ENCODE results near the gene FHAD1.

The FHAD1 gene

GRCh38 chr1:15218287-15219279, 28.4 kb upstream of the FHAD1 start:
- DNase-seq (ENCODE audit: low spot score) = no peak

GRCh38 chr1:15219280-15220023, 27.6 kb upstream of the FHAD1 start:
- no peak for DNase-seq (ENCODE audit: low spot score)

GRCh38 chr1:15220024-15220392, 27.0 kb upstream of the FHAD1 start:
- no peak for DNase-seq (ENCODE audit: low spot score)

- DNase-seq (ENCODE audit: low spot score) = no peak
Measured at GRCh38 chr1:15220825-15221431, 26.1 kb upstream of the FHAD1 start.

- no peak for DNase-seq (ENCODE audit: low spot score)
Measured at GRCh38 chr1:15222653-15223303, 24.2 kb upstream of the FHAD1 start.

- no peak for DNase-seq (ENCODE audit: low spot score)
Measured at GRCh38 chr1:15224259-15224869, 22.7 kb upstream of the FHAD1 start.

GRCh38 chr1:15224974-15225373, 22.0 kb upstream of the FHAD1 start:
- DNase-seq (ENCODE audit: low spot score) = no peak

- no peak for DNase-seq (ENCODE audit: low spot score)
Measured at GRCh38 chr1:15225461-15225860, 21.6 kb upstream of the FHAD1 start.

GRCh38 chr1:15226388-15227255, 20.4 kb upstream of the FHAD1 start:
- DNase-seq (ENCODE audit: low spot score) = no peak

GRCh38 chr1:15229707-15230131, 17.3 kb upstream of the FHAD1 start:
- DNase-seq (ENCODE audit: low spot score) = no peak

- DNase-seq (ENCODE audit: low spot score) = no peak
Measured at GRCh38 chr1:15231714-15232201, 15.3 kb upstream of the FHAD1 start.

GRCh38 chr1:15233689-15234088, 13.3 kb upstream of the FHAD1 start:
- DNase-seq (ENCODE audit: low spot score) = no peak

- no peak for DNase-seq (ENCODE audit: low spot score)
Measured at GRCh38 chr1:15236321-15236721, 10.7 kb upstream of the FHAD1 start.

GRCh38 chr1:15236746-15237145, 10.3 kb upstream of the FHAD1 start:
- no peak for DNase-seq (ENCODE audit: low spot score)

- no peak for DNase-seq (ENCODE audit: low spot score)
Measured at GRCh38 chr1:15238789-15239188, 8.2 kb upstream of the FHAD1 start.

GRCh38 chr1:15242766-15243165, 4.3 kb upstream of the FHAD1 start:
- DNase-seq (ENCODE audit: low spot score) = no peak

- DNase-seq (ENCODE audit: low spot score) = no peak
Measured at GRCh38 chr1:15243275-15244043, 3.6 kb upstream of the FHAD1 start.

- DNase-seq (ENCODE audit: low spot score) = no peak
Measured at GRCh38 chr1:15244813-15245212, 2.2 kb upstream of the FHAD1 start.

- peak; percentile 65 for DNase-seq (ENCODE audit: low spot score)
Measured at GRCh38 chr1:15245593-15246360, 1.2 kb upstream of the FHAD1 start.

Measured in AG08395 (cell line).